Frontal cortex (tissue), 4 donors: ENCODE measurements around the gene LRRC42. TPM values are rescaled to one million over a fixed set of nuclear protein-coding genes. Genes with fewer than 3 reads are reported as not detected.
A peak's percentile ranks its signal among the peaks of the same experiment; 100 is the strongest.

Experiments used
- DNase-seq, 2 donors: peaks; one replicate each; pipeline ENCODE4 v3.0.0; 2012; ENCODE audit warnings: low spot score in 2 of 2
- FAIRE-seq: peaks from 2 replicates; lab custom pipeline; 2012; peaks lifted over from hg19 to GRCh38; lab: Jason Lieb, UNC
- total RNA-seq: library from RNA; depleted of rRNA; stranded (reverse); fragments of >200 nt; gene quantifications from one replicate; pipeline ENCODE4 v1.2.3, GENCODE V29; 2014
- donor health status: control.
- donor health status: control.
- donor health status: control.

Gene LRRC42
- total RNA-seq, 1 donor from 2014 or later = 21.2 TPM

- FAIRE-seq (no peak), DNase-seq (no peak)
Observed at GRCh38 chr1:53938136-53938830, 7.9 kb upstream of the LRRC42 start.

- no peak for DNase-seq
- FAIRE-seq = no peak
Observed at GRCh38 chr1:53942127-53942957, 3.8 kb upstream of the LRRC42 start.

- DNase-seq (no peak), FAIRE-seq (no peak)
Observed at GRCh38 chr1:53943090-53943489, 3.1 kb upstream of the LRRC42 start.

- no peak for FAIRE-seq
- DNase-seq = no peak
Observed at GRCh38 chr1:53943490-53944043, 2.6 kb upstream of the LRRC42 start.

GRCh38 chr1:53944469-53945182, 1.5 kb upstream of the LRRC42 start:
- DNase-seq (no peak), FAIRE-seq (no peak)

GRCh38 chr1:53945183-53945432, 1.0 kb upstream of the LRRC42 start:
- FAIRE-seq = no peak
- DNase-seq = no peak

- FAIRE-seq (no peak), DNase-seq (peak; percentile 95 to 97)
Observed at GRCh38 chr1:53945433-53946251, 508 bp upstream of the LRRC42 start, which contains the start of gene IFT25. Gene IFT25, minus strand, starts transcription at chr1:53945699. Its CDS starts 5,617 bp downstream, at chr1:53940082.

- FAIRE-seq = no peak
Observed at GRCh38 chr1:53947172-53947907, 1.2 kb downstream of the LRRC42 start.

GRCh38 chr1:53948291-53948690, 2.1 kb downstream of the LRRC42 start:
- DNase-seq (no peak), FAIRE-seq (no peak)

More at GRCh38 chr1:53947172-53947907, 1.2 kb downstream of the LRRC42 start:
- DNase-seq = no peak

GRCh38 chr1:53949023-53949990, 3.2 kb downstream of the LRRC42 start:
- DNase-seq = no peak
- no peak for FAIRE-seq

GRCh38 chr1:53951697-53952096, 5.5 kb downstream of the LRRC42 start:
- FAIRE-seq (no peak), DNase-seq (no peak)

- FAIRE-seq (no peak), DNase-seq (no peak)
Observed at GRCh38 chr1:53954128-53954527, 8.0 kb downstream of the LRRC42 start.

- FAIRE-seq = no peak
- no peak for DNase-seq
Observed at GRCh38 chr1:53956308-53957168, 10.4 kb downstream of the LRRC42 start.

- no peak for FAIRE-seq
- DNase-seq = no peak
Observed at GRCh38 chr1:53957194-53957818, 11.2 kb downstream of the LRRC42 start.

- FAIRE-seq = no peak
- no peak for DNase-seq
Observed at GRCh38 chr1:53959664-53960250, 13.6 kb downstream of the LRRC42 start.

GRCh38 chr1:53962395-53962794, 16.2 kb downstream of the LRRC42 start:
- FAIRE-seq = no peak
- no peak for DNase-seq
